CD14-positive monocyte (primary cell): ENCODE measurements around the gene ZNF778. TPM values are rescaled to one million over a fixed set of nuclear protein-coding genes. Genes with fewer than 3 reads are reported as not detected.

Experiments used
- DNase-seq, 3 donors: peaks; one replicate each; pipeline ENCODE4 v3.0.0-alpha.2; 2011 to 2022
- H2AFZ ChIP-seq: 2 replicates; pipeline ENCODE4 v1.6.0; 2012; ENCODE audit warnings: mild to moderate bottlenecking, low read depth, low read length, inconsistent platforms; ENCODE audit not compliant: insufficient read depth, poor library complexity, severe bottlenecking
- H3K27ac ChIP-seq, 2 donors: 1 replicate in 1 of 2; 2 replicates in 1 of 2; pipeline ENCODE4 v1.5.1; 2012 to 2013; ENCODE audit warnings: low read length in 2 of 2, control low read depth in 1 of 2, inconsistent platforms in 1 of 2, low read depth in 1 of 2, mild to moderate bottlenecking in 1 of 2
- H3K27me3 ChIP-seq, 2 donors: one replicate each; pipeline versions ENCODE4 v1.6.0 to v1.6.1; 2011 to 2013; ENCODE audit warnings: low read length in 2 of 2; ENCODE audit not compliant: control insufficient read depth in 2 of 2, insufficient read depth in 2 of 2
- H3K36me3 ChIP-seq, 2 donors: replicated peaks in 1 of 2; 1 replicate in 1 of 2; 2 replicates in 1 of 2; pipeline versions ENCODE4 v1.5.1 to v1.6.1; 2012 to 2013; ENCODE audit warnings: low read length in 2 of 2, control low read depth in 1 of 2, inconsistent platforms in 1 of 2, mild to moderate bottlenecking in 1 of 2; ENCODE audit not compliant: insufficient read depth in 2 of 2, control insufficient read depth in 1 of 2
- H3K4me1 ChIP-seq, 2 donors: 1 replicate in 1 of 2; 2 replicates in 1 of 2; pipeline versions ENCODE4 v1.5.1 to v1.6.1; 2012 to 2013; ENCODE audit warnings: low read length in 2 of 2, control low read depth in 1 of 2, inconsistent platforms in 1 of 2, mild to moderate bottlenecking in 1 of 2, moderate library complexity in 1 of 2; ENCODE audit not compliant: insufficient read depth in 2 of 2, control insufficient read depth in 1 of 2
- H3K4me2 ChIP-seq: replicated peaks from 2 replicates; pipeline ENCODE3; 2012; ENCODE audit warnings: low read length, moderate library complexity, mild to moderate bottlenecking; ENCODE audit not compliant: poor library complexity, severe bottlenecking; ENCODE audit errors: extremely low read depth
- H3K4me3 ChIP-seq, 3 experiments: fragments of 200-600 bp in 1 of 3; sonication (generic) in 1 of 3; replicated peaks in 1 of 3; 1 replicate in 2 of 3; 2 replicates in 1 of 3; pipeline ENCODE4 v1.5.1; 2011 to 2013; ENCODE audit warnings: low read length in 3 of 3, mild to moderate bottlenecking in 3 of 3, control low read depth in 2 of 3, low read depth in 2 of 3, inconsistent platforms in 1 of 3, moderate library complexity in 1 of 3
- H3K79me2 ChIP-seq: 2 replicates; pipeline ENCODE4 v1.6.0; 2012; ENCODE audit warnings: mild to moderate bottlenecking, control low read depth, inconsistent platforms, low read length, moderate library complexity; ENCODE audit not compliant: insufficient read depth
- H3K9ac ChIP-seq: 2 replicates; pipeline ENCODE4 v1.6.0; 2017; ENCODE audit warnings: low read length, mild to moderate bottlenecking; ENCODE audit not compliant: insufficient read depth, poor library complexity, severe bottlenecking
- H3K9me3 ChIP-seq, 2 donors: replicated peaks in 1 of 2; 1 replicate in 1 of 2; 2 replicates in 1 of 2; pipeline versions ENCODE4 v1.5.1 to v1.6.1; 2012 to 2013; ENCODE audit warnings: low read length in 2 of 2, control low read depth in 1 of 2; ENCODE audit not compliant: control insufficient read depth in 1 of 2, insufficient read depth in 1 of 2
- H4K20me1 ChIP-seq: 2 replicates; pipeline ENCODE4 v1.6.0; 2012; ENCODE audit warnings: mild to moderate bottlenecking, low read length, control low read depth, moderate library complexity; ENCODE audit not compliant: insufficient read depth
- H3K27ac Mint-ChIP-seq, 7 donors: one replicate each; pipeline ENCODE4 v1.8.0; 2020; ENCODE audit warnings: mild to moderate bottlenecking in 7 of 7, mixed read lengths in 7 of 7, moderate library complexity in 6 of 7, inconsistent platforms in 2 of 7
- H3K27me3 Mint-ChIP-seq, 3 donors: one replicate each; pipeline ENCODE4 v1.8.0; 2021 to 2022; ENCODE audit warnings: low read depth in 3 of 3, mild to moderate bottlenecking in 3 of 3, mixed read lengths in 3 of 3, moderate library complexity in 3 of 3, inconsistent platforms in 1 of 3
- H3K36me3 Mint-ChIP-seq, 2 donors: one replicate each; pipeline ENCODE4 v1.8.0; 2020; ENCODE audit warnings: mixed read lengths in 2 of 2, inconsistent platforms in 1 of 2, mild to moderate bottlenecking in 1 of 2
- H3K4me1 Mint-ChIP-seq: one replicate; pipeline ENCODE4 v1.8.0; 2020; ENCODE audit warnings: mild to moderate bottlenecking, mixed read lengths
- H3K4me3 Mint-ChIP-seq, 2 donors: one replicate each; pipeline ENCODE4 v1.8.0; 2020; ENCODE audit warnings: mild to moderate bottlenecking in 2 of 2, mixed read lengths in 2 of 2, moderate library complexity in 1 of 2
- H3K9me3 Mint-ChIP-seq, 7 donors: one replicate each; pipeline ENCODE4 v1.8.0; 2020 to 2022; ENCODE audit warnings: mixed read lengths in 7 of 7, mild to moderate bottlenecking in 6 of 7, moderate library complexity in 6 of 7, inconsistent platforms in 2 of 7
- WGBS: methylation state at CpG from one replicate; pipeline ENCODE4 v1.1.5; 2013; ENCODE audit warnings: missing lambda C conversion rate; ENCODE audit not compliant: insufficient coverage; 5-methylcytosine and 5-hydroxymethylcytosine counted together
- intact Hi-C, 2 donors: fragments of 100-400 bp; cut with micrococcal nuclease; formaldehyde crosslinking; loops; one replicate each; pipeline versions ENCODE4 v1.15.0 to v1.15.1; 2023
- polyA plus RNA-seq, 3 donors: library from polyadenylated mRNA; depleted of rRNA in 1 of 3; unstranded in 2 of 3; stranded (reverse) in 1 of 3; fragments of 300-500 nt in 2 of 3; fragments of >200 nt in 1 of 3; fragmentation: Illumina TruSeq in 2 of 3; gene quantifications; 1 replicate in 2 of 3; 2 replicates in 1 of 3; pipeline ENCODE4 v1.2.3, GENCODE V29; 2012 to 2021
- TF ChIP-seq, protein P1 (sequence below): fragments of 200-600 bp; IDR thresholded peaks from one replicate; pipeline ENCODE4 v1.8.0; 2022; ENCODE audit warnings: antibody characterized with exemption, mild to moderate bottlenecking

The ZNF778 gene
- polyA plus RNA-seq, 3 donors, result 0.51 to 9.0 (median 0.60) TPM

DNA sequence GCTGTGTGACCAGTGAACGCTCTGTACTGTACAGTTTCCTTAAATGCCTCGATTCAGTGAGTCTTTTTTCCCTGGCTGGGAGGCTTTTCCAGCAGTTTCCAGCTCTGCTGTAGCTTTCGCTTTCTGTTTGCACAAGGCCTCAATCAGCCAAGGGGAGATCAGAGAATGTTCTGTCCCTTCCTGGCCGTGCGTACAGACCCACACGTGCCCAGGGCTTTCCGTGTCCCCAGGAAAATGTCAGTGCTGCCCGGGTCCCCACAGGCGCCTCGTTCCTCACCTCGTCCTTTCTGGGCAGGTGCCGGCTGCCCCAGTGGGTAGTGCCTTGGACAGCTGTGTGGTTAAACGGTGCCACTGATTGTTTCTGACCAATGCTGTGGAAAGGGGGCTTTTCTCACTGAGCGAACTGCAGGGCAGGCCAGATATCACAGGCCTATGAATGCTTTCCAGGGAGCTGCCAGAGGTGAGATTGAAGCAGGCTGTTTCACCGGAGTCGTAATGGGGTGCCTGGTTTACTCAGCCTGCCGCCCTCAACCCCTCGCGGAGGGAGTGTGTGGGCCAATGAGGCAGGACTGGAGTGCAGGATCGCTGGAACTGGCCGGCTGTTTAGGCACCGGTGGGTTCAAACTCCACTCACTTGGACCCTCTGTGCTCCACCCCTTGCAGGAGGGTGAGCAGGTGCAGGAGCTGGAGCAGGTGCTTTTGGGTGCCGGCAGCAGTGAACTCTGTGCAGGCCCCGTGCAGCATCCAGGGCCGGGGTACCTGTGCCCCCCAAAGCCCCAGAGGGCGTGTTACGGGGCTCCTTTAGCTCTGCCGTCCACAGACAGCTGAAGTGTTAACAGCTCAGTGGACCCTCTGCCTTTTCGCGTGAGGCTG lies 44.4 kb downstream of the ZNF778 start:
- H3K36me3 ChIP-seq, result peaks cover 9 to 17% of the 10 kb centered on the region in 2 donors
- H2AFZ ChIP-seq, result no peak overlapping the region
- Mint-ChIP-seq H3K4me3 (no peak overlapping the region), H3K4me1 (peaks cover 16% of the 10 kb centered on the region), H3K27ac (peak overlapping the region in 3 of 7 donors; percentile 32 to 39 (median 33)), H3K27me3 (peaks cover 23 to 27% (median 26%) of the 10 kb centered on the region in 3 donors), H3K9me3 (peaks cover 2 to 25% (median 16%) of the 10 kb centered on the region in 7 donors), H3K36me3 (peaks cover 19 to 23% of the 10 kb centered on the region in 2 donors)
- H3K9me3 ChIP-seq, result no peaks in the 10 kb centered on the region
- no peak overlapping the region for H3K9ac ChIP-seq
- H3K4me2 ChIP-seq, result no peak overlapping the region
- H3K27me3 ChIP-seq, result peaks cover 10 to 23% of the 10 kb centered on the region in 2 donors
- TF ChIP-seq, protein P1, sequence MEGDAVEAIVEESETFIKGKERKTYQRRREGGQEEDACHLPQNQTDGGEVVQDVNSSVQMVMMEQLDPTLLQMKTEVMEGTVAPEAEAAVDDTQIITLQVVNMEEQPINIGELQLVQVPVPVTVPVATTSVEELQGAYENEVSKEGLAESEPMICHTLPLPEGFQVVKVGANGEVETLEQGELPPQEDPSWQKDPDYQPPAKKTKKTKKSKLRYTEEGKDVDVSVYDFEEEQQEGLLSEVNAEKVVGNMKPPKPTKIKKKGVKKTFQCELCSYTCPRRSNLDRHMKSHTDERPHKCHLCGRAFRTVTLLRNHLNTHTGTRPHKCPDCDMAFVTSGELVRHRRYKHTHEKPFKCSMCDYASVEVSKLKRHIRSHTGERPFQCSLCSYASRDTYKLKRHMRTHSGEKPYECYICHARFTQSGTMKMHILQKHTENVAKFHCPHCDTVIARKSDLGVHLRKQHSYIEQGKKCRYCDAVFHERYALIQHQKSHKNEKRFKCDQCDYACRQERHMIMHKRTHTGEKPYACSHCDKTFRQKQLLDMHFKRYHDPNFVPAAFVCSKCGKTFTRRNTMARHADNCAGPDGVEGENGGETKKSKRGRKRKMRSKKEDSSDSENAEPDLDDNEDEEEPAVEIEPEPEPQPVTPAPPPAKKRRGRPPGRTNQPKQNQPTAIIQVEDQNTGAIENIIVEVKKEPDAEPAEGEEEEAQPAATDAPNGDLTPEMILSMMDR, result no peak
- no peak overlapping the region for H3K27ac ChIP-seq
- H3K4me1 ChIP-seq, result peaks cover 7 to 9% of the 10 kb centered on the region in 2 donors
- H3K79me2 ChIP-seq, result no peaks in the 10 kb centered on the region
- no peak for DNase-seq
- intact Hi-C loops, result no loop called here
- peaks cover 16% of the 10 kb centered on the region for H4K20me1 ChIP-seq
- no peak overlapping the region for H3K4me3 ChIP-seq
- 95% methylated on average over 28 of the region's 30 CpGs for WGBS

DNA sequence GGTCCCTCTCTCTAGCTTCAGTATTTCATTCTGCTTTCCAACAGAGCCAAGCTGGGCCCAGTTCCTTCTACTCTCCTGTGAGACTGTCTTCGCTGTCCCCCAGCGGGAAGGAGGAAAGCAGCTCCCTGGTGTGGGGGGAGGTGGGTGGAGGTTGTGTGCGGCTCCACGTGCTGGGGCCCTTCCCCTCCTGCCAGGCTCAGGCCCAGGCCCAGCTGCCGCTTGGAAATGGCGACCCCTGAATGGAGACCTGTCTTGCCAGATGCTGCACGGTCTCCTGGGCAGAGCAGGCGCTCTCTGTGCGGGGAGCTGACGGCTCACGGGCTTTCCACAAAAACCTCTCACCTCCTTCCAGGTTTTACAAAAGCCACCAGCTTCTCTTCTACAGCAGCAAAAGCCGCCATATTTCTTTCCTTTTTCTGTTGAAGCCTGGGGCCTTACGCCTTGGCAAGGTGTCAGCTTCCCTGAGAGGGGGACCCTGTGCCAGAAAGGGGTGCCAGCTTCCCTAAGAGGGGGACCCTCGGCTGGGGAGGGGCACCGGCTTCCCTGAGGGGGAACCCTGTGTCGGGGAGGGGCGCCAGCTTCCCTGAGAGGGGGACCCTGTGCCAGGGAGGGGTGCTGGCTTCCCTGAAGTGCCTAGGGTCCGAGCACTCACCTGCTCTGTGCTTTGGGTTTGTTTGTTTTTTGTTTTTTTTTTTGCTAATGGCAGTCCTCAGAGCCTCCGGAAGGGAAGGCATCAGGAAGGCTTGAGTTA lies 47.5 kb downstream of the ZNF778 start:
- H3K4me2 ChIP-seq, result no peak overlapping the region
- H3K9me3 Mint-ChIP-seq, result peaks cover 0 to 20% (median 7%) of the 10 kb centered on the region in 7 donors
- no peak overlapping the region for H3K9ac ChIP-seq
- peaks cover 26% of the 10 kb centered on the region for H4K20me1 ChIP-seq
- no peak for DNase-seq
- peaks cover 30 to 41% of the 10 kb centered on the region in 2 donors for H3K36me3 ChIP-seq
- TF ChIP-seq, protein P1, result no peak
- no peak overlapping the region for H3K4me3 Mint-ChIP-seq
- peaks cover 6% of the 10 kb centered on the region for H3K4me1 Mint-ChIP-seq
- H3K27me3 Mint-ChIP-seq, result peaks cover 0 to 4% (median under 1%) of the 10 kb centered on the region in 3 donors
- no peaks in the 10 kb centered on the region for H3K4me1 ChIP-seq
- intact Hi-C loops, result no loop called here
- no peaks in the 10 kb centered on the region for H3K27me3 ChIP-seq
- WGBS, result 85% methylated on average over 15 of the region's 19 CpGs
- no peak overlapping the region for H2AFZ ChIP-seq
- no peak overlapping the region for H3K4me3 ChIP-seq
- H3K27ac ChIP-seq, result no peak overlapping the region
- peak overlapping the region in 1 of 7 donors; percentile 11 for H3K27ac Mint-ChIP-seq
- no peaks in the 10 kb centered on the region for H3K9me3 ChIP-seq
- peaks cover 32 to 40% of the 10 kb centered on the region in 2 donors for H3K36me3 Mint-ChIP-seq
- no peaks in the 10 kb centered on the region for H3K79me2 ChIP-seq
